Rectal smooth muscle tissue (tissue), 1 donor: ENCODE results near the gene C19orf53.
A peak's percentile ranks its signal among the peaks of the same experiment; 100 is the strongest.
"Not testable (repeated sequence)": the region's sequence is repeated elsewhere in the genome, so short reads cannot be mapped to it uniquely, and the experiment has no call there.

Experiments
- H3K27ac ChIP-seq: one replicate; pipeline ENCODE4 v1.7.0; 2013; ENCODE audit warnings: low read depth, low read length, inconsistent platforms
- H3K27me3 ChIP-seq: one replicate; pipeline ENCODE4 v1.7.0; 2013; ENCODE audit warnings: low read length; ENCODE audit not compliant: control insufficient read depth, insufficient read depth
- H3K36me3 ChIP-seq: one replicate; pipeline ENCODE4 v1.7.0; 2013; ENCODE audit warnings: low read length; ENCODE audit not compliant: control insufficient read depth, insufficient read depth
- H3K4me1 ChIP-seq: one replicate; pipeline ENCODE4 v1.7.0; 2013; ENCODE audit warnings: low read length; ENCODE audit not compliant: control insufficient read depth, insufficient read depth
- H3K4me3 ChIP-seq: one replicate; pipeline ENCODE4 v1.7.0; 2013; ENCODE audit warnings: low read length
- H3K9ac ChIP-seq: one replicate; pipeline ENCODE4 v1.7.0; 2013; ENCODE audit warnings: low read length

C19orf53 gene

DNA sequence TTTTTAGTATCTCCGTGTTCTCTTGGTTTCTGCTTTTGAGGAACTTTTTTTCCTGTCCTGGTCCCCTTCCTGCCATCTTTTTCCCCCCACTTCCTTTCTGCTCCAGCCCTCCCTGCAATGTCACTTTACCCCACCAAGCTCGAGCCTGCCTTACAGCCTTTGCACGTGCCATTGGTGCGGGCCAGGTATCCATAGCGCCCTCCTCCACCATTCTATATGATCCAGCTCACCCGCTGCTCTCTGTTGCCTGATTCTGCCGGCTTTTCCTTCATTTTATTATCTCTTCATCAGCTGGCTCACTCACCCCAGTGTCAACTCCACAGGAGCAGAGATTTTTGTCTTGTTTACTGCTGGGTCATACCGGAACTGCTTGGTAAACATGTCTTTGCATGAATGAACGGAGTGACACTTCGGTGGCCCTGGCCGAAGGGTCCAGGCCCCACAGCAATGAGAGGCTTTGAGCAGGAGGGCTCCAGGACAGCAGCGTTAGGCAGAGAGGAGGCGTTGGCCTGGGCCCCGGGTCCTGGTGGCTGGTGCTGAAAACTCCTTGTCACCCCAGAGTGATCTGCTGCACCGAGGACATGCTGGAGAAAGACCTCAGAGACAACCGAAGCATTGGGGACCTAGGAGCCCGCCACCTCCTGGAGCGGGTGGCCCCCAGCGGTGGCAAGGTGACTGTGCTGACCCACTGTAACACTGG is 8.7 kb upstream of the C19orf53 start:
- Histone ChIP-seq H3K9ac (no peak overlapping the region), H3K4me3 (peak overlapping the region; percentile 89), H3K27me3 (no peaks in the 10 kb centered on the region), H3K27ac (no peak overlapping the region), H3K4me1 (peaks cover 5% of the 10 kb centered on the region), H3K36me3 (peaks cover 14% of the 10 kb centered on the region)

- Histone ChIP-seq H3K27ac (no peak overlapping the region), H3K9ac (no peak overlapping the region), H3K27me3 (no peaks in the 10 kb centered on the region), H3K36me3 (peaks cover 13% of the 10 kb centered on the region), H3K4me1 (peaks cover 5% of the 10 kb centered on the region), H3K4me3 (no peak overlapping the region)
Observed at GRCh38 chr19:13766095-13766481, 8.2 kb upstream of the C19orf53 start.

GRCh38 chr19:13768510-13768909 is 5.7 kb upstream of the C19orf53 start:
- Histone ChIP-seq H3K27me3 (no peaks in the 10 kb centered on the region), H3K36me3 (peaks cover 13% of the 10 kb centered on the region), H3K9ac (no peak overlapping the region), H3K4me3 (no peak overlapping the region), H3K4me1 (peaks cover 5% of the 10 kb centered on the region), H3K27ac (no peak overlapping the region)

GRCh38 chr19:13770013-13770635 is 4.1 kb upstream of the C19orf53 start:
- no peak overlapping the region for H3K27ac ChIP-seq
- H3K4me1 ChIP-seq = peaks cover 7% of the 10 kb centered on the region
- H3K36me3 ChIP-seq = peaks cover 13% of the 10 kb centered on the region
- no peak overlapping the region for H3K9ac ChIP-seq
- no peak overlapping the region for H3K4me3 ChIP-seq
- no peaks in the 10 kb centered on the region for H3K27me3 ChIP-seq

DNA sequence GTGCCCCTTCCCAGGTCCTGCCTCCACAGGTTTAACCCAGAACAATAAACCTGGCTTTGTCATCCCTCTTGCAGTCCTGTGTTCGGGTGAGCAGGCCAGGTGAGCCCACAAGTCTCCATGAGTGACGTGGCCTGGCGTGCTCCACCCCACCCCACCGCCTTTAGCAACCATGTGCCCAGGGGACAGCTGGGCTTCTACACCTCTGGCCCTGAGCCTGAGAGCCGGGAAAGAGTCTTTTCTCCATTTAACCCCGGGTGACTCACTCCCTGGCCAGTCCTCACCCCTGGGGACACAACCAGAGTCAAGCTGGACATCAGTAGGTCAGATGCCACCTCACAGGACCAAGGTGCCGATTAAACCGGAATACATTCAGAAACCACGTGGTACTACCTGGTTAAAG is 4.1 kb downstream of the C19orf53 start:
- no peak overlapping the region for H3K27ac ChIP-seq
- H3K27me3 ChIP-seq = no peaks in the 10 kb centered on the region
- H3K36me3 ChIP-seq = peaks cover 20% of the 10 kb centered on the region
- H3K4me1 ChIP-seq = peaks cover 5% of the 10 kb centered on the region
- no peak overlapping the region for H3K9ac ChIP-seq
- no peak overlapping the region for H3K4me3 ChIP-seq

GRCh38 chr19:13778847-13779246 is 4.6 kb downstream of the C19orf53 start:
- Histone ChIP-seq H3K27me3 (no peaks in the 10 kb centered on the region), H3K4me3 (no peak overlapping the region), H3K4me1 (peaks cover 5% of the 10 kb centered on the region), H3K27ac (no peak overlapping the region), H3K36me3 (peaks cover 20% of the 10 kb centered on the region), H3K9ac (no peak overlapping the region)

- H3K9ac ChIP-seq, H3K4me1 ChIP-seq, H3K4me3 ChIP-seq, H3K27ac ChIP-seq, H3K27me3 ChIP-seq: not testable (repeated sequence)
- H3K36me3 ChIP-seq = peaks cover 20% of the 10 kb centered on the region
Observed at GRCh38 chr19:13779794-13780193, 5.5 kb downstream of the C19orf53 start.

- Histone ChIP-seq H3K4me1 (no peaks in the 10 kb centered on the region), H3K36me3 (peaks cover 16% of the 10 kb centered on the region), H3K27ac (peak overlapping the region; percentile 37), H3K4me3 (no peak overlapping the region), H3K9ac (no peak overlapping the region), H3K27me3 (no peaks in the 10 kb centered on the region)
Observed at GRCh38 chr19:13781547-13781946, 7.3 kb downstream of the C19orf53 start.

GRCh38 chr19:13782537-13782936 is 8.3 kb downstream of the C19orf53 start:
- Histone ChIP-seq H3K27ac (no peak overlapping the region), H3K4me3 (no peak overlapping the region), H3K27me3 (no peaks in the 10 kb centered on the region), H3K9ac (no peak overlapping the region), H3K4me1 (no peaks in the 10 kb centered on the region), H3K36me3 (peaks cover 15% of the 10 kb centered on the region)

DNA sequence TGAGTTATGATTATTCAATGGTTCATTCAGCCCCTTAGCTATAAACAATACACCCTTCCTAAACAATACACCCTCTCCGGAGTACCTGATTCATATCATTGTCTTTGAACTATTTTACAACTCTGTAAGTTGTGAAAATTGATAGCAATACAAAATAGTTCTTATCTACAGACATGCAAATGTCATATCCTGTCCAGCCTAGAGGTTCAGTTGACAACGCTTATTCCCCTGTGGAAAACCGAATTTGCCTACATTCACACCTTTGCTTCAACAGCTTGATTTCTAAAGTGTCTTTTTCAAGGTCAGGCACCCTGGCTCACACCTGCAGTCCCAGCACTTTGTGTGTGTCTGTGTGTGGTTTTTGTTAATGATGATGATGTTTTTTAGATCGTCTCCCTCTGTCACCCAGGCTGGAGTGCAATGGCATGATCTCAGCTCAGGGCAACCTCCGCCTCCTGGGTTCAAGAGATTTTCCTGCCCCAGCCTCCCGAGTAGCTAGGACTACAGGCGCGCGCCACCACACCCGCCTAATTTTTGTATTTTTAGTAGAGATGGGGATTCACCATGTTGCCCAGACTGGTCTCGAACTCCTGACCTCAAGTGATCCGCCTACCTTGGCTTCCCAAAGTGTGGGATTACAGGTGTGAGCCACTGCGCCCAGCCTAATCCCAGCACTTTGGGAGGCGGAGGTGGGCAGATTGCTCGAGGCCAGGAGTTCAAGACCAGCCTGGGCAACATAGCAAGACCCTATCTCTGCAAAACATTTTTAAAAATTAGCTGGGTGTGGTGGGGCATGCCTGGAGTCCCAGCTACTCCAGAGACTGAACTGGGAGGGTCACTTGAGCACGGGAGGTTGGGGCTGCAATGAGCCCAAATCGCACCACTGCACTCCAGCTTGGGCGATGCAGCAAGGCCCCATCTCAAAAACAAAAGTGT is 9.6 kb downstream of the C19orf53 start:
- no peak overlapping the region for H3K4me3 ChIP-seq
- H3K27me3 ChIP-seq = no peaks in the 10 kb centered on the region
- no peak overlapping the region for H3K27ac ChIP-seq
- H3K4me1 ChIP-seq = no peaks in the 10 kb centered on the region
- no peak overlapping the region for H3K9ac ChIP-seq
- peaks cover 6% of the 10 kb centered on the region for H3K36me3 ChIP-seq

DNA sequence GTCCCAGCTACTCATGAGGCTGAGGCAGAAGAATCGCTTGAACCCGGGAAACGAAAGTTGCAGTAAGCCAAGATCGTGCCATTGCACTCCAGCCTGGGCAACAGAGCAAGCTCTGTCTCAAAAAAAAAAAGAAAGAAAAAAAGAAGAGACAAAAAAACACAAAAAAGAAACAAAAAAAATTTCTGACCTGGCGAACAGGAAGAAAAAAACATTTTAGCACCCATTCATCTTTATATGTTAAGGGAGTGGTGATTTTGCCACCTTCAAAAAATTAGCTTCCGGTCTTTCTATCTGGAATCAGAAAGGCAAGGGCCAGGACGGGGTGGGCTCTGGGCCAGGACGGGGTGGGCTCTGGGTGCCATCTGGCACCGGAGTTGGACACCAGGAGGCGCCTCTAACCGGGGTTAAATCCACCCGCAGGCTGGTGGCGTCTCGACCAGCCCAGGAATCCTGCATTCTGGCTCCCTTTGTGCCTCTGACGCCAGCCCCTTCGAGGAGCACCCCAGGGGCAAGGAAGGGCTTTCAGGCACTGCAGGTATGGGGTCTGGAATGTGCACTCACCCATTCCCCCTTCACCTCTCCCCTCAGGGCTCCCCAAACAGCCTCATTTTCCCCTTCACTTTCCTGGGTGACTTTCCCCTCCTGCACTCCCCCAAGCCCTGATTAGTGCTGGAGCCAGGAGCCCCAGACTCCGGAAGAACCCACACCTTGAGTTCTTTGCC is 10.6 kb downstream of the C19orf53 start:
- H3K4me3 ChIP-seq = no peak overlapping the region
- H3K27ac ChIP-seq = no peak overlapping the region
- H3K27me3 ChIP-seq = no peaks in the 10 kb centered on the region
- no peaks in the 10 kb centered on the region for H3K36me3 ChIP-seq
- no peaks in the 10 kb centered on the region for H3K4me1 ChIP-seq
- H3K9ac ChIP-seq = no peak overlapping the region

GRCh38 chr19:13788991-13789390 is 14.7 kb downstream of the C19orf53 start:
- no peaks in the 10 kb centered on the region for H3K27me3 ChIP-seq
- no peak overlapping the region for H3K27ac ChIP-seq
- H3K4me3 ChIP-seq = no peak overlapping the region
- H3K36me3 ChIP-seq = no peaks in the 10 kb centered on the region
- no peak overlapping the region for H3K9ac ChIP-seq
- H3K4me1 ChIP-seq = no peaks in the 10 kb centered on the region
